Upper lobe of left lung (tissue), 4 donors: ENCODE results near the gene SND1.

Experiments
- EP300 ChIP-seq, 4 donors: sonication (generic); formaldehyde crosslinking; IDR thresholded peaks; one replicate each; pipeline ENCODE4 v1.5.1; 2017; ENCODE audit warnings: antibody characterized with exemption in 4 of 4, control low read depth in 2 of 4
- POLR2AphosphoS5 ChIP-seq, 2 donors: sonication (generic); formaldehyde crosslinking; IDR thresholded peaks; one replicate each; pipeline ENCODE4 v1.5.1; 2017; ENCODE audit warnings: antibody characterized with exemption in 2 of 2
- TF ChIP-seq, protein P1 (sequence below), 6 experiments: fragments of 450-650 bp in 4 of 6; fragments of 200-600 bp in 2 of 6; sonication (generic) in 2 of 6; IDR thresholded peaks; one replicate each; pipeline ENCODE4 v1.5.1; 2016 to 2019; ENCODE audit warnings: antibody characterized with exemption in 6 of 6

- TF ChIP-seq POLR2AphosphoS5 (IDR thresholded peaks at IDR 0.05) (no peak), EP300 (IDR thresholded peaks at IDR 0.05) (no peak)
- TF ChIP-seq, protein P1, sequence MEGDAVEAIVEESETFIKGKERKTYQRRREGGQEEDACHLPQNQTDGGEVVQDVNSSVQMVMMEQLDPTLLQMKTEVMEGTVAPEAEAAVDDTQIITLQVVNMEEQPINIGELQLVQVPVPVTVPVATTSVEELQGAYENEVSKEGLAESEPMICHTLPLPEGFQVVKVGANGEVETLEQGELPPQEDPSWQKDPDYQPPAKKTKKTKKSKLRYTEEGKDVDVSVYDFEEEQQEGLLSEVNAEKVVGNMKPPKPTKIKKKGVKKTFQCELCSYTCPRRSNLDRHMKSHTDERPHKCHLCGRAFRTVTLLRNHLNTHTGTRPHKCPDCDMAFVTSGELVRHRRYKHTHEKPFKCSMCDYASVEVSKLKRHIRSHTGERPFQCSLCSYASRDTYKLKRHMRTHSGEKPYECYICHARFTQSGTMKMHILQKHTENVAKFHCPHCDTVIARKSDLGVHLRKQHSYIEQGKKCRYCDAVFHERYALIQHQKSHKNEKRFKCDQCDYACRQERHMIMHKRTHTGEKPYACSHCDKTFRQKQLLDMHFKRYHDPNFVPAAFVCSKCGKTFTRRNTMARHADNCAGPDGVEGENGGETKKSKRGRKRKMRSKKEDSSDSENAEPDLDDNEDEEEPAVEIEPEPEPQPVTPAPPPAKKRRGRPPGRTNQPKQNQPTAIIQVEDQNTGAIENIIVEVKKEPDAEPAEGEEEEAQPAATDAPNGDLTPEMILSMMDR (IDR thresholded peaks at IDR 0.05) = no peak
These were observed 343.9 kb downstream of the SND1 start for GRCh38 chr7:127995881-127996215.
